Astrocyte (in vitro differentiated cells and primary cell): ENCODE measurements around the gene CTNNA3. TPM values are rescaled to one million over a fixed set of nuclear protein-coding genes. Genes with fewer than 3 reads are reported as not detected.

Source experiments
- DNase-seq: peaks from one replicate; pipeline ENCODE4 v3.0.0-alpha.2; 2010; ENCODE audit warnings: low read depth
- FAIRE-seq: peaks from 2 replicates; lab custom pipeline; 2011; peaks lifted over from hg19 to GRCh38; lab: Jason Lieb, UNC
- H2AFZ ChIP-seq: 2 replicates; pipeline ENCODE4 v1.6.0; 2012; ENCODE audit warnings: low read depth, low read length, inconsistent platforms
- H3K27ac ChIP-seq: 2 replicates; pipeline ENCODE4 v1.5.1; 2011; ENCODE audit warnings: low read depth, low read length, inconsistent platforms
- H3K27me3 ChIP-seq: 2 replicates; pipeline ENCODE4 v1.6.0; 2011; ENCODE audit warnings: low read length, inconsistent platforms; ENCODE audit not compliant: insufficient read depth
- H3K36me3 ChIP-seq: 2 replicates; pipeline ENCODE4 v1.5.1; 2011; ENCODE audit warnings: low read length, inconsistent platforms; ENCODE audit not compliant: insufficient read depth
- H3K4me1 ChIP-seq: 2 replicates; pipeline ENCODE4 v1.5.1; 2011; ENCODE audit warnings: low read length, inconsistent platforms; ENCODE audit not compliant: insufficient read depth
- H3K4me2 ChIP-seq: 2 replicates; pipeline ENCODE4 v1.6.0; 2012; ENCODE audit warnings: low read length, inconsistent platforms
- H3K4me3 ChIP-seq: 2 replicates; pipeline ENCODE4 v1.5.1; 2011; ENCODE audit warnings: low read depth, mild to moderate bottlenecking, low read length, inconsistent platforms; ENCODE audit not compliant: insufficient read depth
- H3K79me2 ChIP-seq: 2 replicates; pipeline ENCODE4 v1.6.0; 2012; ENCODE audit warnings: mild to moderate bottlenecking, low read length, inconsistent platforms; ENCODE audit not compliant: insufficient read depth
- H3K9ac ChIP-seq: 2 replicates; pipeline ENCODE4 v1.6.0; 2012; ENCODE audit warnings: mild to moderate bottlenecking, low read length, inconsistent platforms
- H3K9me3 ChIP-seq: 2 replicates; pipeline ENCODE4 v1.5.1; 2012; ENCODE audit warnings: low read depth, mild to moderate bottlenecking, low read length, inconsistent platforms; ENCODE audit not compliant: insufficient read depth
- H4K20me1 ChIP-seq: 2 replicates; pipeline ENCODE4 v1.6.0; 2012; ENCODE audit warnings: low read length, inconsistent platforms; ENCODE audit not compliant: insufficient read depth
- H3K27ac Mint-ChIP-seq: one replicate; pipeline ENCODE4 v1.8.0; 2021; ENCODE audit warnings: mild to moderate bottlenecking, mixed read lengths; ENCODE audit not compliant: unreplicated experiment
- H3K27me3 Mint-ChIP-seq: one replicate; pipeline ENCODE4 v1.8.0; 2021; ENCODE audit warnings: low read depth, mixed read lengths; ENCODE audit not compliant: unreplicated experiment
- H3K36me3 Mint-ChIP-seq: one replicate; pipeline ENCODE4 v1.8.0; 2021; ENCODE audit warnings: low read depth, mixed read lengths; ENCODE audit not compliant: unreplicated experiment
- H3K4me1 Mint-ChIP-seq: one replicate; pipeline ENCODE4 v1.8.0; 2021; ENCODE audit warnings: low read depth, mixed read lengths; ENCODE audit not compliant: unreplicated experiment
- H3K4me3 Mint-ChIP-seq: one replicate; pipeline ENCODE4 v1.8.0; 2021; ENCODE audit warnings: mild to moderate bottlenecking, moderate library complexity, mixed read lengths; ENCODE audit not compliant: unreplicated experiment
- H3K9me3 Mint-ChIP-seq: one replicate; pipeline ENCODE4 v1.8.0; 2021; ENCODE audit warnings: mild to moderate bottlenecking, mixed read lengths; ENCODE audit not compliant: unreplicated experiment
- EZH2 ChIP-seq: IDR thresholded peaks from 2 replicates; pipeline ENCODE4 v1.6.1; 2012; ENCODE audit warnings: mild to moderate bottlenecking, low read length, inconsistent platforms; ENCODE audit not compliant: insufficient read depth
- total RNA-seq: library from RNA; stranded (reverse); gene quantifications from 2 replicates; pipeline ENCODE4 v1.2.1, GENCODE V29; 2021
- TF ChIP-seq, protein P1 (sequence below): IDR thresholded peaks from 2 replicates; pipeline ENCODE4 v1.5.1; 2011; ENCODE audit warnings: low read depth, mild to moderate bottlenecking, inconsistent platforms, low read length, moderate library complexity; ENCODE audit not compliant: insufficient read depth

Gene CTNNA3
- total RNA-seq, 1 donor from 2014 or later: 0.73 TPM

DNA sequence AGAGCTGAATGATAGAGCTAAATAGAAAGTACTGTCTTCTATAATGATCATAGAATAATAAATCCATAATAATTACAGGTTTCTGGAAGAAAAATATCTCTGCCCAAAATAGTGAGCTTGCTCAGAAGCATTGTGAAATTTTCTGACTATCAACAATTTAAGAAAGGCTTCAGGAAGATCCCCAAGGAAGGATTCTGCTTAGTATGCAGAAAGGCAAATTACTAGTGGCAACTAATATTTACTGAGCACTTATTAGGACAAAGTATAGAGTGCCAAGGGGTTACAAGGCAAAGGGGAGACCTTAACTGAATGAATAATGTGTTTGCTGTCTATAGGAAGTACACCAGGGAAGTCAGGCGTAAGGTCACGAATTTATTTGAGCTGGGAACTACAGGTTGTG lies 928.3 kb downstream of the CTNNA3 start:
- no peak overlapping the region for H3K4me3 ChIP-seq
- no peak for DNase-seq
- no peaks in the 10 kb centered on the region for H3K79me2 ChIP-seq
- H3K4me1 ChIP-seq: no peaks in the 10 kb centered on the region
- H3K4me2 ChIP-seq: no peak overlapping the region
- no peak overlapping the region for H2AFZ ChIP-seq
- Mint-ChIP-seq H3K27me3 (peaks cover 2% of the 10 kb centered on the region), H3K9me3 (no peaks in the 10 kb centered on the region), H3K27ac (no peak overlapping the region), H3K4me1 (peaks cover 6% of the 10 kb centered on the region), H3K4me3 (no peak overlapping the region), H3K36me3 (no peaks in the 10 kb centered on the region)
- TF ChIP-seq EZH2: no peak
- TF ChIP-seq, protein P1, sequence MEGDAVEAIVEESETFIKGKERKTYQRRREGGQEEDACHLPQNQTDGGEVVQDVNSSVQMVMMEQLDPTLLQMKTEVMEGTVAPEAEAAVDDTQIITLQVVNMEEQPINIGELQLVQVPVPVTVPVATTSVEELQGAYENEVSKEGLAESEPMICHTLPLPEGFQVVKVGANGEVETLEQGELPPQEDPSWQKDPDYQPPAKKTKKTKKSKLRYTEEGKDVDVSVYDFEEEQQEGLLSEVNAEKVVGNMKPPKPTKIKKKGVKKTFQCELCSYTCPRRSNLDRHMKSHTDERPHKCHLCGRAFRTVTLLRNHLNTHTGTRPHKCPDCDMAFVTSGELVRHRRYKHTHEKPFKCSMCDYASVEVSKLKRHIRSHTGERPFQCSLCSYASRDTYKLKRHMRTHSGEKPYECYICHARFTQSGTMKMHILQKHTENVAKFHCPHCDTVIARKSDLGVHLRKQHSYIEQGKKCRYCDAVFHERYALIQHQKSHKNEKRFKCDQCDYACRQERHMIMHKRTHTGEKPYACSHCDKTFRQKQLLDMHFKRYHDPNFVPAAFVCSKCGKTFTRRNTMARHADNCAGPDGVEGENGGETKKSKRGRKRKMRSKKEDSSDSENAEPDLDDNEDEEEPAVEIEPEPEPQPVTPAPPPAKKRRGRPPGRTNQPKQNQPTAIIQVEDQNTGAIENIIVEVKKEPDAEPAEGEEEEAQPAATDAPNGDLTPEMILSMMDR: no peak
- FAIRE-seq: no peak
- no peaks in the 10 kb centered on the region for H3K9me3 ChIP-seq
- H4K20me1 ChIP-seq: no peaks in the 10 kb centered on the region
- H3K27ac ChIP-seq: no peak overlapping the region
- no peak overlapping the region for H3K9ac ChIP-seq
- no peaks in the 10 kb centered on the region for H3K27me3 ChIP-seq
- H3K36me3 ChIP-seq: no peaks in the 10 kb centered on the region

DNA sequence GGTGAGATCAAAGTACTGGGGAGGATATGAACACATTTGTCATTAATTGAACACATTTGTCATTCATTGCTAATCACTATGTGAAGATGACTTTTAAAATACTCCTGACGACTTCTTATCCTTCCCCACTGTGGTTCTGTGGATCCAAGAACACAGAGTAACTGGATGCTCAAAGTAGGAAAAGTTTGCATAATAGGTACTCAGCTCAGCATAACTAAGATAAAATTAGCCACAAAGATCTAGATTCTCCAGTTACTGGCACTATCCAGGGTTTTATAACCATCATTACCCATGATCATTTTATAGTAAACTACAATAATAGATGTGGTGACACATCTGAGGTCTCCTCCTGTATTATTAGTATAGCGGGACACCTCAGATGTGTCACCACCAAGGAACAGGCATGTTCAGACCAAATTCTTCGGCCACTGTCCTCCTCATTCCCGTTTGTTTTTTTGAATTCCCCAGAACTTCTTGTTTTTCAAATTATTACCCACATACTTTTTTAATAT lies 933.7 kb downstream of the CTNNA3 start:
- Histone ChIP-seq H3K9me3 (no peaks in the 10 kb centered on the region), H3K9ac (no peak overlapping the region), H2AFZ (no peak overlapping the region), H3K4me1 (no peaks in the 10 kb centered on the region), H3K36me3 (no peaks in the 10 kb centered on the region), H3K27ac (no peak overlapping the region), H3K4me2 (no peak overlapping the region), H3K27me3 (no peaks in the 10 kb centered on the region), H3K4me3 (no peak overlapping the region), H4K20me1 (no peaks in the 10 kb centered on the region), H3K79me2 (no peaks in the 10 kb centered on the region)
- Mint-ChIP-seq H3K9me3 (no peaks in the 10 kb centered on the region), H3K27ac (no peak overlapping the region), H3K4me1 (peaks cover 6% of the 10 kb centered on the region), H3K27me3 (no peaks in the 10 kb centered on the region), H3K36me3 (no peaks in the 10 kb centered on the region), H3K4me3 (no peak overlapping the region)
- DNase-seq (no peak), FAIRE-seq (no peak)
- no peak for TF ChIP-seq EZH2
- TF ChIP-seq, protein P1: no peak

DNA sequence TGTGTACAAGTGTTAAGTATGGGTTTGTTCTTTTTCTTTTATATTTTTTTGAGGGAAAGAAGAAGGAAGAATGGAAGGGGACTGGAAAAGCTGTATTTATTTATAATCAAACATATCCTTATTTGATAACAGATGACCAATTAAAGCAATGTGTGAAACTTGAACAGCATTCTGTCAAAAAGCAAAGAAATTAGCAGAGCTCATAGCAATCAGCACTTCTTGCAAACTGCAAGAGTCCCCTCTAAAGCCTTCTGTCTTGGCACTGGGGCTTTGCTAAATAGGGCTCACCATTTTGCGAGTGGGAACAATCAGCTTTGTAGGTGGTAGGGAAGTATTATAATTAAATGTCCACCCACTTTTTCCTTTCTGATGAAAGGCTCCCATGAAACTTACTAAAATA lies 935.1 kb downstream of the CTNNA3 start:
- no peaks in the 10 kb centered on the region for H3K27me3 Mint-ChIP-seq
- no peaks in the 10 kb centered on the region for H3K36me3 Mint-ChIP-seq
- H3K4me1 ChIP-seq: no peaks in the 10 kb centered on the region
- no peak overlapping the region for H3K4me3 ChIP-seq
- DNase-seq (no peak), FAIRE-seq (no peak)
- H3K4me2 ChIP-seq: no peak overlapping the region
- no peak overlapping the region for H3K9ac ChIP-seq
- H2AFZ ChIP-seq: no peak overlapping the region
- H3K27ac Mint-ChIP-seq: no peak overlapping the region
- peaks cover 6% of the 10 kb centered on the region for H3K4me1 Mint-ChIP-seq
- H4K20me1 ChIP-seq: no peaks in the 10 kb centered on the region
- H3K27me3 ChIP-seq: no peaks in the 10 kb centered on the region
- H3K79me2 ChIP-seq: no peaks in the 10 kb centered on the region
- H3K27ac ChIP-seq: no peak overlapping the region
- H3K9me3 ChIP-seq: no peaks in the 10 kb centered on the region
- no peaks in the 10 kb centered on the region for H3K9me3 Mint-ChIP-seq
- TF ChIP-seq, protein P1: no peak
- no peak for TF ChIP-seq EZH2
- H3K36me3 ChIP-seq: no peaks in the 10 kb centered on the region
- H3K4me3 Mint-ChIP-seq: no peak overlapping the region
